Measurements from ENCODE around the gene TICAM1. TPM values are rescaled to one million over a fixed set of nuclear protein-coding genes. Genes with fewer than 3 reads are reported as not detected.
A peak's percentile ranks its signal among the peaks of the same experiment; 100 is the strongest.

Gene TICAM1
- total and polyA plus RNA-seq, 2 of the 13 experiments (the other 11 are each of a cell fraction or from before 2014, with no cell fraction given): 0.33 to 0.95 TPM

DNA sequence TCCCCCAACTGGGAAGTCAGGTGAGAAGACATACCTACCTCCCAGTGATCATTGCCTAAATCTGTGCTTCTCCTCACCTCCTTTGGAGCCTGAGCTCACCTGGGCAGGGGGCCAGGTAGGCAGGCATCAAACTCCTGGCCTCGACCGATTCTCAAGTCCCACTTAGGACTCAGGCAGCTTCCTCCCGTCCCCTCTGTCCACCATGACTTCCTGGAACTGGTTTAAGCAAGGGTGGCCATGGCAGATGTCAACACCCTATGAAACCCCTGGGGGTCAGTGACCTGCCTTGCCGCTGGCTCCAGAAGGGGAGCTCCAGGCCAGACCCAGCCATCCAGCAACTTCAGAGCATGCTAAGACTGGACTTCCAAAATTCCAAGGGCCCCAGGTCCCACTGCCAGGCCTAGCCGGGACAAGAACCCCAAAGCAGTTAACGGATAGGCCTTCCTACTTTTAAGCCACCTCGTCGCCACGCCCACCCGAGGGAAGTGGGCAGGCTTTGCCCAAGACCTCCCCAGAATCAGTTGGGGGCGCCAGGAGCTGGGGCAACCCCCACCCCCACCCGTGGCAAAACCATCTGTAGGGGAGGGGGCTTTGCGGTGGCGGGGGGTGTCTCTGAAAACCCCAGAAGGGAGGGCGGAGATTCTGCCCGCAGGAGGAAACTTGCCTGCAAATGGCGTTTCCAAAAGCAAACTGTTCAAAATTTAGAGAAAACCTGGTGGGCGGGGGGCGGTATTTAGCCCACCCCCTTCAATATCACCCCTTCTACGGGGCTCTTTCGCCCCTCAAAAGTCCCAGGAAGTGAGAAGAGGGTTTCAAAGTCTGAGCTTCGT is 35.3 kb upstream of the TICAM1 start (continued):
- TF ChIP-seq, protein P1, sequence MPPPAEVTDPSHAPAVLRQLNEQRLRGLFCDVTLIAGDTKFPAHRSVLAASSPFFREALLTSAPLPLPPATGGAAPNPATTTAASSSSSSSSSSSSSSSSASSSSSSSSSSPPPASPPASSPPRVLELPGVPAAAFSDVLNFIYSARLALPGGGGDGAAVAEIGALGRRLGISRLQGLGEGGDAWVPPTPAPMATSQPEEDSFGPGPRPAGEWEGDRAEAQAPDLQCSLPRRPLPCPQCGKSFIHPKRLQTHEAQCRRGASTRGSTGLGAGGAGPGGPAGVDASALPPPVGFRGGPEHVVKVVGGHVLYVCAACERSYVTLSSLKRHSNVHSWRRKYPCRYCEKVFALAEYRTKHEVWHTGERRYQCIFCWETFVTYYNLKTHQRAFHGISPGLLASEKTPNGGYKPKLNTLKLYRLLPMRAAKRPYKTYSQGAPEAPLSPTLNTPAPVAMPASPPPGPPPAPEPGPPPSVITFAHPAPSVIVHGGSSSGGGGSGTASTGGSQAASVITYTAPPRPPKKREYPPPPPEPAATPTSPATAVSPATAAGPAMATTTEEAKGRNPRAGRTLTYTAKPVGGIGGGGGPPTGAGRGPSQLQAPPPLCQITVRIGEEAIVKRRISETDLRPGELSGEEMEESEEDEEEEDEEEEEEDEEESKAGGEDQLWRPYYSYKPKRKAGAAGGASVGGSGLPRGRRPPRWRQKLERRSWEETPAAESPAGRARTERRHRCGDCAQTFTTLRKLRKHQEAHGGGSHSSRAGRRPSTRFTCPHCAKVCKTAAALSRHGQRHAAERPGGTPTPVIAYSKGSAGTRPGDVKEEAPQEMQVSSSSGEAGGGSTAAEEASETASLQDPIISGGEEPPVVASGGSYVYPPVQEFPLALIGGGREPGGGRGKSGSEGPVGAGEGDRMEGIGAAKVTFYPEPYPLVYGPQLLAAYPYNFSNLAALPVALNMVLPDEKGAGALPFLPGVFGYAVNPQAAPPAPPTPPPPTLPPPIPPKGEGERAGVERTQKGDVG (CRISPR knock-in tag; IDR thresholded peaks at IDR 0.05; ENCODE audit: borderline replicate concordance): 0 out of 2 replicates have a peak, but pooled peaks have one; percentile 56
- TF ChIP-seq HIVEP1 (CRISPR knock-in tag; IDR thresholded peaks at IDR 0.05) (no peak), ATM (IDR thresholded peaks at IDR 0.05; ENCODE audit: borderline replicate concordance) (no peak), PHF21A (CRISPR knock-in tag; IDR thresholded peaks at IDR 0.05) (peak; percentile 15; the same call in 1 of the 2 replicates), PTBP1 (IDR thresholded peaks at IDR 0.05; ENCODE audit: low read depth, low read length, poor library complexity, severe bottlenecking) (peak; percentile 43), FOXA3 (CRISPR knock-in tag; IDR thresholded peaks at IDR 0.05) (peak; percentile 61), SMAD9 (CRISPR knock-in tag; IDR thresholded peaks at IDR 0.05) (0 out of 2 replicates have a peak, but pooled peaks have one; percentile 52), GPN1 (CRISPR knock-in tag; IDR thresholded peaks at IDR 0.05; ENCODE audit: borderline replicate concordance) (no peak), ZNF768 (CRISPR knock-in tag; IDR thresholded peaks at IDR 0.05) (no peak), ZFY (CRISPR knock-in tag; IDR thresholded peaks at IDR 0.05) (peak; percentile 66)
- TF ChIP-seq, protein P2, sequence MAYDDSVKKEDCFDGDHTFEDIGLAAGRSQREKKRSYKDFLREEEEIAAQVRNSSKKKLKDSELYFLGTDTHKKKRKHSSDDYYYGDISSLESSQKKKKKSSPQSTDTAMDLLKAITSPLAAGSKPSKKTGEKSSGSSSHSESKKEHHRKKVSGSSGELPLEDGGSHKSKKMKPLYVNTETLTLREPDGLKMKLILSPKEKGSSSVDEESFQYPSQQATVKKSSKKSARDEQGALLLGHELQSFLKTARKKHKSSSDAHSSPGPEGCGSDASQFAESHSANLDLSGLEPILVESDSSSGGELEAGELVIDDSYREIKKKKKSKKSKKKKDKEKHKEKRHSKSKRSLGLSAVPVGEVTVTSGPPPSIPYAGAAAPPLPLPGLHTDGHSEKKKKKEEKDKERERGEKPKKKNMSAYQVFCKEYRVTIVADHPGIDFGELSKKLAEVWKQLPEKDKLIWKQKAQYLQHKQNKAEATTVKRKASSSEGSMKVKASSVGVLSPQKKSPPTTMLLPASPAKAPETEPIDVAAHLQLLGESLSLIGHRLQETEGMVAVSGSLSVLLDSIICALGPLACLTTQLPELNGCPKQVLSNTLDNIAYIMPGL (CRISPR knock-in tag; IDR thresholded peaks at IDR 0.05; ENCODE audit: borderline replicate concordance in 1 of 2, low read depth in 1 of 2): 0 out of 4 replicates have a peak, but pooled peaks of 1 of the 2 experiments have one; percentile 60
- TF ChIP-seq, protein P3, sequence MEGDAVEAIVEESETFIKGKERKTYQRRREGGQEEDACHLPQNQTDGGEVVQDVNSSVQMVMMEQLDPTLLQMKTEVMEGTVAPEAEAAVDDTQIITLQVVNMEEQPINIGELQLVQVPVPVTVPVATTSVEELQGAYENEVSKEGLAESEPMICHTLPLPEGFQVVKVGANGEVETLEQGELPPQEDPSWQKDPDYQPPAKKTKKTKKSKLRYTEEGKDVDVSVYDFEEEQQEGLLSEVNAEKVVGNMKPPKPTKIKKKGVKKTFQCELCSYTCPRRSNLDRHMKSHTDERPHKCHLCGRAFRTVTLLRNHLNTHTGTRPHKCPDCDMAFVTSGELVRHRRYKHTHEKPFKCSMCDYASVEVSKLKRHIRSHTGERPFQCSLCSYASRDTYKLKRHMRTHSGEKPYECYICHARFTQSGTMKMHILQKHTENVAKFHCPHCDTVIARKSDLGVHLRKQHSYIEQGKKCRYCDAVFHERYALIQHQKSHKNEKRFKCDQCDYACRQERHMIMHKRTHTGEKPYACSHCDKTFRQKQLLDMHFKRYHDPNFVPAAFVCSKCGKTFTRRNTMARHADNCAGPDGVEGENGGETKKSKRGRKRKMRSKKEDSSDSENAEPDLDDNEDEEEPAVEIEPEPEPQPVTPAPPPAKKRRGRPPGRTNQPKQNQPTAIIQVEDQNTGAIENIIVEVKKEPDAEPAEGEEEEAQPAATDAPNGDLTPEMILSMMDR (CRISPR knock-in tag; IDR thresholded peaks at IDR 0.05): no peak; the same call in 1 of the 2 replicates
- TF ChIP-seq, protein P4, sequence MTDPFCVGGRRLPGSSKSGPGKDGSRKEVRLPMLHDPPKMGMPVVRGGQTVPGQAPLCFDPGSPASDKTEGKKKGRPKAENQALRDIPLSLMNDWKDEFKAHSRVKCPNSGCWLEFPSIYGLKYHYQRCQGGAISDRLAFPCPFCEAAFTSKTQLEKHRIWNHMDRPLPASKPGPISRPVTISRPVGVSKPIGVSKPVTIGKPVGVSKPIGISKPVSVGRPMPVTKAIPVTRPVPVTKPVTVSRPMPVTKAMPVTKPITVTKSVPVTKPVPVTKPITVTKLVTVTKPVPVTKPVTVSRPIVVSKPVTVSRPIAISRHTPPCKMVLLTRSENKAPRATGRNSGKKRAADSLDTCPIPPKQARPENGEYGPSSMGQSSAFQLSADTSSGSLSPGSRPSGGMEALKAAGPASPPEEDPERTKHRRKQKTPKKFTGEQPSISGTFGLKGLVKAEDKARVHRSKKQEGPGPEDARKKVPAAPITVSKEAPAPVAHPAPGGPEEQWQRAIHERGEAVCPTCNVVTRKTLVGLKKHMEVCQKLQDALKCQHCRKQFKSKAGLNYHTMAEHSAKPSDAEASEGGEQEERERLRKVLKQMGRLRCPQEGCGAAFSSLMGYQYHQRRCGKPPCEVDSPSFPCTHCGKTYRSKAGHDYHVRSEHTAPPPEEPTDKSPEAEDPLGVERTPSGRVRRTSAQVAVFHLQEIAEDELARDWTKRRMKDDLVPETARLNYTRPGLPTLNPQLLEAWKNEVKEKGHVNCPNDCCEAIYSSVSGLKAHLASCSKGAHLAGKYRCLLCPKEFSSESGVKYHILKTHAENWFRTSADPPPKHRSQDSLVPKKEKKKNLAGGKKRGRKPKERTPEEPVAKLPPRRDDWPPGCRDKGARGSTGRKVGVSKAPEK (CRISPR knock-in tag; IDR thresholded peaks at IDR 0.05; ENCODE audit: borderline replicate concordance): no peak
- TF ChIP-seq, protein P5, sequence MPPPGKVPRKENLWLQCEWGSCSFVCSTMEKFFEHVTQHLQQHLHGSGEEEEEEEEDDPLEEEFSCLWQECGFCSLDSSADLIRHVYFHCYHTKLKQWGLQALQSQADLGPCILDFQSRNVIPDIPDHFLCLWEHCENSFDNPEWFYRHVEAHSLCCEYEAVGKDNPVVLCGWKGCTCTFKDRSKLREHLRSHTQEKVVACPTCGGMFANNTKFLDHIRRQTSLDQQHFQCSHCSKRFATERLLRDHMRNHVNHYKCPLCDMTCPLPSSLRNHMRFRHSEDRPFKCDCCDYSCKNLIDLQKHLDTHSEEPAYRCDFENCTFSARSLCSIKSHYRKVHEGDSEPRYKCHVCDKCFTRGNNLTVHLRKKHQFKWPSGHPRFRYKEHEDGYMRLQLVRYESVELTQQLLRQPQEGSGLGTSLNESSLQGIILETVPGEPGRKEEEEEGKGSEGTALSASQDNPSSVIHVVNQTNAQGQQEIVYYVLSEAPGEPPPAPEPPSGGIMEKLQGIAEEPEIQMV (CRISPR knock-in tag; IDR thresholded peaks at IDR 0.05; ENCODE audit: low read depth): 0 out of 2 replicates have a peak, but pooled peaks have one; percentile 45
- TF ChIP-seq, protein P6, sequence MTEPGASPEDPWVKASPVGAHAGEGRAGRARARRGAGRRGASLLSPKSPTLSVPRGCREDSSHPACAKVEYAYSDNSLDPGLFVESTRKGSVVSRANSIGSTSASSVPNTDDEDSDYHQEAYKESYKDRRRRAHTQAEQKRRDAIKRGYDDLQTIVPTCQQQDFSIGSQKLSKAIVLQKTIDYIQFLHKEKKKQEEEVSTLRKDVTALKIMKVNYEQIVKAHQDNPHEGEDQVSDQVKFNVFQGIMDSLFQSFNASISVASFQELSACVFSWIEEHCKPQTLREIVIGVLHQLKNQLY (CRISPR knock-in tag; IDR thresholded peaks at IDR 0.05): no peak

Data from HepG2 (cell line).